Duodenal mucosa (tissue), 2 donors: ENCODE measurements around the gene ST6GALNAC5.
"Not testable (repeated sequence)": the region's sequence is repeated elsewhere in the genome, so short reads cannot be mapped to it uniquely, and the experiment has no call there.

Source experiments
- H3K27ac ChIP-seq: one replicate; pipeline ENCODE4 v1.7.0; 2013; ENCODE audit warnings: low read depth, low read length
- H3K27me3 ChIP-seq, 2 donors: one replicate each; pipeline ENCODE4 v1.7.0; 2013; ENCODE audit warnings: low read length in 2 of 2, control low read depth in 1 of 2; ENCODE audit not compliant: insufficient read depth in 2 of 2, control insufficient read depth in 1 of 2
- H3K36me3 ChIP-seq, 2 donors: one replicate each; pipeline ENCODE4 v1.7.0; 2013; ENCODE audit warnings: low read length in 2 of 2, control low read depth in 1 of 2; ENCODE audit not compliant: insufficient read depth in 2 of 2, control insufficient read depth in 1 of 2
- H3K4me1 ChIP-seq, 2 donors: one replicate each; pipeline ENCODE4 v1.7.0; 2013; ENCODE audit warnings: low read length in 2 of 2, control low read depth in 1 of 2; ENCODE audit not compliant: insufficient read depth in 2 of 2, control insufficient read depth in 1 of 2
- H3K4me3 ChIP-seq, 2 donors: one replicate each; pipeline ENCODE4 v1.7.0; 2013; ENCODE audit warnings: low read length in 2 of 2, low read depth in 1 of 2
- H3K9ac ChIP-seq, 2 donors: one replicate each; pipeline ENCODE4 v1.7.0; 2013; ENCODE audit warnings: low read length in 2 of 2, low read depth in 1 of 2
- H3K9me3 ChIP-seq, 2 donors: one replicate each; pipeline ENCODE4 v1.7.0; 2013; ENCODE audit warnings: low read length in 2 of 2, control low read depth in 1 of 2; ENCODE audit not compliant: control insufficient read depth in 1 of 2

ST6GALNAC5 gene

DNA sequence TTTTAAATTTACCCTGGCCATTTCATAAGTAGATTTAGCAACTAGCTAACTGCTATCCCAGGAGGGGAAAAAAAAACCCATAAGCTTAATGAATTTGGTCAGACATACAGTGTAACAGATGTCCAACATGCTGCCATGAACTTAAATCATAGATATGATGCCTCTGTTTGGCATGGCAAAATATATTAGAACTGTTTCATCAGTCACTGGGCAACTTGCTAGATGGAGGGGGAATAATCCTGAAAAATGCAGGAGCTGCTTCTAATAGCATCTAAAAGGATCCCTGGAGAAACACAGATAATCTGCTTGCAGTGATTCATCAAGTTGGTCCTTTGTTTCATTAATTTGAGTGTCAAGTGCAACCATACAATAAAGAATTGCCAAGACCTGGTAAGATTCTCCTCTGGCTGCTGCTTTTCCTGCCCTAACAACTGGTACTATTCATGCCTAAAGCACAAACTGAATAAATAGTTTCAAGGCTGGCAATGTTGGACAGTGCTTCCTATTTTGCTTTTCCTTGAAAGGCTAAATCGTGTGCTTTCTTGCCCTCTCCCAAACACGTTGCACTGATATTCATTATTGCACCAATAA lies 1.5 kb upstream of the ST6GALNAC5 start:
- Histone ChIP-seq H3K36me3 (no peaks in the 10 kb centered on the region), H3K4me1 (no peaks in the 10 kb centered on the region), H3K27me3 (peaks cover 34 to 43% of the 10 kb centered on the region in 2 donors), H3K27ac (no peak overlapping the region), H3K9ac (no peak overlapping the region), H3K4me3 (no peak overlapping the region), H3K9me3 (no peaks in the 10 kb centered on the region)

DNA sequence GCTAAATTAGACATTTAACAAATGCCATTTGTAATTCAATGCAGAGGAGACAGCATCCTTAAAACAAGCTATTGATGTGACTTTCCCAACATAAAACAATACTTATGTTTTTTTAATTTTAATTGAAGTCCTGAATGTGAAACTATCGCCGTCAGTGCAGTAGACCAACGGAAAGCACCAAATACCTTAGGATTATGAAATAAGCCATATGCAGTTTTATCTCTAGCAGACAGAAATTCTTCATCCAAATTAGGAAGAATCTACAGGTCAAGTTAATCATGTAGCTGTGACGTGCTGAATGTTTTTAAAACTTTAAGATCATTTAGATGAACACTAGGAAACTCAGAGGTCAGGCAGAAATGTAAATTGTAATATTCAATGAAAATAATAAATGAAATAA lies 714 bp upstream of the ST6GALNAC5 start:
- no peaks in the 10 kb centered on the region for H3K36me3 ChIP-seq
- no peak overlapping the region for H3K9ac ChIP-seq
- no peak overlapping the region for H3K4me3 ChIP-seq
- no peak overlapping the region for H3K27ac ChIP-seq
- H3K27me3 ChIP-seq = peaks cover 34 to 43% of the 10 kb centered on the region in 2 donors
- no peaks in the 10 kb centered on the region for H3K9me3 ChIP-seq
- no peaks in the 10 kb centered on the region for H3K4me1 ChIP-seq

DNA sequence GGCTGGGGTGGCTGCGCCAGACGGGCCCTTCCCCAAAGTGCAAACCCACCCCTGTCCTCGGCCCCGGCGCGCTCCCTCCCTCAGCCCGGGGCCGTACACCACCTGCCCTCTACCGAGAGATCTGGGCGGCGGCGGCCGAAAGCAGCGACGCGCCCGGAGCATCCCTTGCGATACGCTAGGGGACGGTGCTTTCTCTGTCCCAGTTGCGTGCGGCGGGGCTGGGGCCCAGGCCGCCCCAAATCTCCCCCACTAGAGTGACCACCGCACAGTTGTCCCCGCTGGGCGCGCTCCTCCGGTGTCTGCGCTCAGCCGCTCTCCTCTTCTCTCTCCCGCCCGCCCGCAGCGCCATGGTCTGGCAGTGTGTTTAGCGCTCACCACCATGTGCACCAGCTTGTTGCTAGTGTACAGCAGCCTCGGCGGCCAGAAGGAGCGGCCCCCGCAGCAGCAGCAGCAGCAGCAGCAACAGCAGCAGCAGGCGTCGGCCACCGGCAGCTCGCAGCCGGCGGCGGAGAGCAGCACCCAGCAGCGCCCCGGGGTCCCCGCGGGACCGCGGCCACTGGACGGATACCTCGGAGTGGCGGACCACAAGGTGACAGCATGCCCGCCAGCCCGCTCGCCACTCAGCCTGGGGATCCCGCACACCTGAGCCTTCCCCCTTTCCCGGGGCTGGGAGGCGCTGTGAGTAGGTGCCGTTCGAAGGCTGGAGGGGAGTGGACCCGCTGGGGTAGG lies 1.0 kb downstream of the ST6GALNAC5 start:
- peak overlapping the region in 1 of 2 donors; percentile 28 for H3K9ac ChIP-seq
- peaks cover 34 to 43% of the 10 kb centered on the region in 2 donors for H3K27me3 ChIP-seq
- no peaks in the 10 kb centered on the region for H3K4me1 ChIP-seq
- peak overlapping the region; percentile 26 to 48 for H3K4me3 ChIP-seq
- H3K27ac ChIP-seq = no peak overlapping the region
- no peaks in the 10 kb centered on the region for H3K9me3 ChIP-seq
- H3K36me3 ChIP-seq = no peaks in the 10 kb centered on the region

DNA sequence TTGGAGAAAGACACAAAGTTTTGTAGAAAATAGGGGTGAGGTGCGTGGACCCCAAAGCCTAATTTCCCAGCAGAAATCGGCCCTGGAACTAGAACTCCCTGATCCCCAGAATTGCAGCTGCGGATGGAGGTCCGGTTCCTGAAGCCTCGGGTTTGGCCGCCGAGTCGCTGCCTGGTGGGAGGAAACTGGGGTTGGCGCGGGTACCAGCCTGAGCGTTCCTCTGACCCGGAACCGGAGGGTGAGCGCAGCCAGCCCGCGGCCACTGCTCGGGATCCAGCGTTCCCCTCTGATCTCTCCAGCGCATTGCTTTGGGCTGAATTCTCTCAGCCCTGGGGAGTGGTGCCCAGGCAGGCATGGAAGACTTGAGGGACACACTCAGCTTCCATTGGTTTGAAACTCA lies 1.6 kb downstream of the ST6GALNAC5 start:
- Histone ChIP-seq H3K27ac (no peak overlapping the region), H3K27me3 (peaks cover 34 to 43% of the 10 kb centered on the region in 2 donors), H3K36me3 (no peaks in the 10 kb centered on the region), H3K9me3 (no peaks in the 10 kb centered on the region), H3K4me3 (peak overlapping the region in 1 of 2 donors; percentile 34), H3K4me1 (no peaks in the 10 kb centered on the region), H3K9ac (no peak overlapping the region)

DNA sequence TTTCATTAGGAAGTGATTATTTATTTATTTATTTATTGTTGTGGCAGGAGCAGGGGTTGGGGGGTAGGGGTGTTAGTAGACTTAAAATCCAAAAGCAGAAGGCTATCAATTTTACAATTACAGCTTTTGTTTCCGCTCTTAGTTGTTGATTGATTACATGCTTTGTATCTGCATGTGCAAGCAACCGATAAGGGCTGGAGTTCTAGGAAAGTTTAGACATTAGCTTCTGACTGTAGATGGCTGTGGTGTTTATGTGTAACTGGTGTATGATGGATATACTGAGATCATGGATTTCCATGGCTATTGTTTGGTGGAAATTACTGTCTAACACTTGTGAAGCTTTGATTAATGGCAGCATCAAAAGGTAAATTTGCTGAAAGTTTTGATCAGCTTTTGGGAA lies 2.8 kb downstream of the ST6GALNAC5 start:
- no peak overlapping the region for H3K27ac ChIP-seq
- no peaks in the 10 kb centered on the region for H3K4me1 ChIP-seq
- no peaks in the 10 kb centered on the region for H3K36me3 ChIP-seq
- no peak overlapping the region for H3K4me3 ChIP-seq
- no peaks in the 10 kb centered on the region for H3K9me3 ChIP-seq
- no peak overlapping the region for H3K9ac ChIP-seq
- H3K27me3 ChIP-seq = peaks cover 32 to 42% of the 10 kb centered on the region in 2 donors

DNA sequence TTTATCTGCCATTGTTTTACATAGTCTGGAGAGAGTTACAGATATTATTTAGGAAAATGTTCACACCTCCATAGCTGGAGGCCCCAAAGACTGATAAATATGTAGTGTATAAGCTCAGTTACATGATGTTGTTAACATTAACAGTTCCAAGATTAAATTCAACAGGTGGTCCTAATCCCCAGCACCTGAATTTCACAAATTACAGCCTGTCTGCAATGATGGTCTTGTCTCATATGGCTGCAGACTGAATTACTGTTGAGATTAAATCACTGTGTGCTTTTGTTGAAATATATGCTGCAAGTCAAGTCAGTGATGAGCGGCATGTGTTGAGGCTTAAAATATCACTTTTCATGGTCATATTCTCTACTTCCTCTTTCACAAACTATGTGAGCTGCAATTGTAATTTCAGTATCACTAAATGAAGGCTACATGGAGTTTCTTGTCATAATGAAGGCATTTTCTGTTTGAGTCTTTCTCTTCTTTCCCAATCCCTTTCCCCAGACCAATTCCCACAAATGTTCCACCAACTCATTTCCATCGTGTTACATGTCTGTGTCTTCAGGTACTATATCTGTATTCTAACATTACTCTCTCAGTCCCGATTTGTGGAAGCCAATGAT lies 4.2 kb downstream of the ST6GALNAC5 start:
- Histone ChIP-seq H3K9me3 (no peaks in the 10 kb centered on the region), H3K36me3 (no peaks in the 10 kb centered on the region), H3K27me3 (peaks cover 24 to 28% of the 10 kb centered on the region in 2 donors), H3K4me1 (no peaks in the 10 kb centered on the region), H3K9ac (no peak overlapping the region), H3K27ac (no peak overlapping the region), H3K4me3 (no peak overlapping the region)

DNA sequence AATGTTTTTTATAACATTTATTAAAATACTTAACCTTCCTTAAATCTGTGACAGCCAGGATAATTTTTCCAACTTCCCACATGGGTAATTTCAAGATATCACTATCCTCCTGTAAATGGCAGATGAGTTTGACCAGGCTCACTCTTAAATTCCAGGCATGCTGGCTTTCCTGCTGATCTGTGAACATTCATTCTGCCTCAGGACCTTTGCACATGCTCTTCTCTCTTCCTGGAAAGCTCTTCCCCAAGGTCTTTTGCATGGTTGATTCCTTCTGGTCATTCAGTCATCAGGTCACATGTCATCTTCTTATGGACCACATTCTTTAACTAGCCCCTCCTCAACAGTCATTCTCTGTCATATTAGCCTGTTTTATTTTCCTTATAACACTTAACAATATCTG lies 5.7 kb downstream of the ST6GALNAC5 start:
- no peak overlapping the region for H3K9ac ChIP-seq

DNA sequence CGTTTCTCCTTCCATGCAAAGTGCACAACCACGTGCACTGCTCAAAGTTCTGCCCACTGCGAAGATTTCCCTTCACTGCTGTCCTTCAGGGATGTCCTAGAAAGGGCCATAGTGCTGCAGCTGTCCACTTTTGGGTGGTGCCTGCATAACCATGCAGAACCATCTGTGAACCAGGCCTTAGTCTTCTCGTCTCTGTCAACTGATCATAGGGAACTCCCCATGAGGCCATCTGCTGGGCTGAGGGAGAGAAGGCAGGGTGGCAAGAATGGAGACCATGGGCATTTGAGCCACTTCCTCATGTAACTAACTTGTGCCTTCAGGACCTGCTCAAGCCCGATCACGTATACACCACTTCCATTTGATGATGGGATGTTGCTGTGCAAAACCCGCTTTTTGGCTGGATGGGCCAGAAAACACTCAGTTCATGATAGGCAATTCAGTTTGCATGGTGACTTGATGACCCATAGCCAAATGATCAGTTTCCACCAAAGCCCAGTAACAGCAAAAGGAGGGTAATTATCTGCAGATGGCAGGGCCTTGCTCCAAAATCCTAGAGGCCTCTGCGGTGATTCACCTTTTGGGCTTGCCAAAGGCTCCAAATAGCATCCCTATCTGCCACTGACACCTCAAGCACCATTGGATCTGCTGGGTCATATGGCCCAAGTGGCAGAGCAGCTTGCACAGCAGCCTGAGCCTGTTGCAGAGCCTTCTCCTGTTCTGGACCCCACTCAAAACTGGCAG lies 9.5 kb downstream of the ST6GALNAC5 start:
- Histone ChIP-seq H3K9me3 (no peaks in the 10 kb centered on the region), H3K36me3 (no peaks in the 10 kb centered on the region), H3K27me3 (no peaks in the 10 kb centered on the region), H3K4me1 (no peaks in the 10 kb centered on the region), H3K9ac (no peak overlapping the region), H3K27ac (no peak overlapping the region), H3K4me3 (no peak overlapping the region)

More for the DNA sequence above, 5.7 kb downstream of the ST6GALNAC5 start:
- Histone ChIP-seq H3K9me3 (no peaks in the 10 kb centered on the region), H3K27me3 (peaks cover 15 to 21% of the 10 kb centered on the region in 2 donors), H3K36me3 (no peaks in the 10 kb centered on the region), H3K27ac (no peak overlapping the region), H3K4me3 (no peak overlapping the region), H3K4me1 (no peaks in the 10 kb centered on the region)

DNA sequence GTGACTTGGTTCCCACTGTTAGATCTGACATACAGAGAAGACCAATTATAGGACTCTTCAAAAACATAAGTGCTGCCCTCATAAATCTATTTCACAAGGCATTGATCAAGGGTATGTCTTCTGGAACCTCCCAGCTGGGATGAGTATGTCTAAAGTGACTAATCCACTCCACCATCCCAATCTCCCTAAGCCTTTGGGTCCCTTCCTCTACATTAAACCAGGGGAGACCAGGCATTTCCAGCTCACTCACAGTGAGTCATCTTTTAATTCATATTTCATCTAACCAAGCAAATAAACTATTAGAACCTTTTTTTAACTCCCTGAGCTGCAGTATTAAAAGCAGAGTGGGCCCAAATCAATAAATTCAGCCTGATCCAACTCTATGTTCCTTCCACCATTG lies 11.7 kb downstream of the ST6GALNAC5 start:
- not testable (repeated sequence) for H3K4me1 ChIP-seq, H3K27me3 ChIP-seq, H3K4me3 ChIP-seq, H3K9me3 ChIP-seq, H3K9ac ChIP-seq, H3K36me3 ChIP-seq, H3K27ac ChIP-seq

DNA sequence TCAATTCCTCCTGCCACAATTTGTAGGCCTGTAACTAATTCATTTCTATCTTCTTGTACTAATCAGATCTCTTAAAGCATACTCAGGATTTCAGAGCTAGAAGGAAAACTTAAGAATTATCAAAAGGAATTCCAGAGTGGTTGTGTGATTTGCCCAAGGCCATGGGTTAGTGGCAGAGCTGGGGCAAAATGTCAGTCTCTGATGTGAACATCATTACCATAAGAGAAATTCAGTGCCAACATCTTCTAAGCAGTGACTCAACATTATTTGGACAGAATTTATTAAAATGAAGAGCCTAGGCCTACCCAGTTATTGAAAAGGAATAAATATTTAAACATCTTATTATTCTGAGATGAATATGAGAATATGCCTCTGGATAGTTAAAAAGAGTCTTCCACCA lies 14.5 kb downstream of the ST6GALNAC5 start:
- Histone ChIP-seq H3K27me3 (no peaks in the 10 kb centered on the region), H3K9me3 (no peaks in the 10 kb centered on the region), H3K4me1 (no peaks in the 10 kb centered on the region), H3K36me3 (no peaks in the 10 kb centered on the region), H3K27ac (no peak overlapping the region), H3K4me3 (no peak overlapping the region), H3K9ac (no peak overlapping the region)
